Smooth muscle cell (in vitro differentiated cells): Measurements from ENCODE around the gene HHAT. TPM values are rescaled to one million over a fixed set of nuclear protein-coding genes. Genes with fewer than 3 reads are reported as not detected.

ENCODE experiments used
- DNase-seq: peaks from one replicate; lab custom pipeline; 2025; ENCODE audit not compliant: unreplicated experiment; lab: John Stamatoyannopoulos, UW
- H2AFZ ChIP-seq: fragments of 200-600 bp; sonication (generic); 2 replicates; pipeline ENCODE4 v1.6.0; 2016; ENCODE audit warnings: antibody characterized with exemption, low read depth, mild to moderate bottlenecking
- H3F3A ChIP-seq: fragments of 200-600 bp; sonication (generic); 2 replicates; pipeline ENCODE4 v1.6.0; 2017; ENCODE audit warnings: antibody characterized with exemption, low read depth
- H3K27ac ChIP-seq: fragments of 200-600 bp; sonication (generic); 2 replicates; pipeline ENCODE4 v1.5.1; 2016; ENCODE audit warnings: low read depth, mild to moderate bottlenecking
- H3K27me3 ChIP-seq: fragments of 200-600 bp; sonication (generic); 2 replicates; pipeline ENCODE4 v1.6.1; 2016; ENCODE audit warnings: low read depth, mild to moderate bottlenecking
- H3K36me3 ChIP-seq: fragments of 200-600 bp; sonication (generic); 2 replicates; pipeline ENCODE4 v1.5.1; 2016; ENCODE audit warnings: low read depth
- H3K4me1 ChIP-seq: fragments of 200-600 bp; sonication (generic); 2 replicates; pipeline ENCODE4 v1.5.1; 2016; ENCODE audit warnings: low read depth
- H3K4me2 ChIP-seq: fragments of 200-600 bp; sonication (generic); 2 replicates; pipeline ENCODE4 v1.6.0; 2016; ENCODE audit warnings: mild to moderate bottlenecking
- H3K4me3 ChIP-seq: fragments of 200-600 bp; sonication (generic); 2 replicates; pipeline ENCODE4 v1.5.1; 2016; ENCODE audit warnings: mild to moderate bottlenecking
- H3K79me2 ChIP-seq: fragments of 200-600 bp; sonication (generic); 2 replicates; pipeline ENCODE4 v1.6.0; 2016; ENCODE audit warnings: low read depth, mild to moderate bottlenecking
- H3K9ac ChIP-seq: fragments of 200-600 bp; sonication (generic); 2 replicates; pipeline ENCODE4 v1.6.0; 2016; ENCODE audit warnings: low read depth
- H3K9me3 ChIP-seq: fragments of 200-600 bp; sonication (generic); replicated peaks from 2 replicates; pipeline ENCODE4 v1.5.1; 2016; ENCODE audit warnings: low read depth
- H4K20me1 ChIP-seq: fragments of 200-600 bp; sonication (generic); 2 replicates; pipeline ENCODE4 v1.6.0; 2016; ENCODE audit warnings: low read depth
- CTCF ChIP-seq: fragments of 200-600 bp; sonication (generic); IDR thresholded peaks from 2 replicates; pipeline ENCODE4 v1.5.1; 2017; ENCODE audit warnings: borderline replicate concordance, mild to moderate bottlenecking, antibody characterized with exemption; ENCODE audit not compliant: insufficient read depth, poor library complexity, severe bottlenecking
- WGBS: methylation state at CpG from one replicate; pipeline ENCODE4 v1.1.7; 2016; ENCODE audit warnings: low lambda C conversion rate; 5-methylcytosine and 5-hydroxymethylcytosine counted together
- polyA plus RNA-seq: library from polyadenylated mRNA; unstranded; fragments of >200 nt; fragmentation: Nextera tagmentation; extraction: Ambion mirVana; gene quantifications from 2 replicates; pipeline ENCODE4 v1.2.1, GENCODE V29; 2016
- total RNA-seq: library from RNA; depleted of rRNA; stranded (reverse); fragments of >200 nt; gene quantifications from 2 replicates; pipeline ENCODE4 v1.2.3, GENCODE V29; 2014

The HHAT gene
- total and polyA plus RNA-seq, 2 experiments from 2014 or later = 4.6 to 9.8 TPM

- H2AFZ ChIP-seq = peak overlapping the region; percentile 97
- no peaks in the 10 kb centered on the region for H3F3A ChIP-seq
- H3K27me3 ChIP-seq = no peaks in the 10 kb centered on the region
- peaks cover 3% of the 10 kb centered on the region for H3K4me1 ChIP-seq
- H3K36me3 ChIP-seq = no peaks in the 10 kb centered on the region
- H3K4me3 ChIP-seq = peak overlapping the region; percentile 61
- H3K9ac ChIP-seq = peak overlapping the region; percentile 69
- no peak overlapping the region for H3K27ac ChIP-seq
- H3K9me3 ChIP-seq = no peaks in the 10 kb centered on the region
- whole genome bisulfite sequencing = 79% methylated on average over 18 of the region's 18 CpGs
- no peaks in the 10 kb centered on the region for H3K79me2 ChIP-seq
- no peak for TF ChIP-seq CTCF
- H4K20me1 ChIP-seq = no peaks in the 10 kb centered on the region
- DNase-seq = no peak
- H3K4me2 ChIP-seq = peak overlapping the region; percentile 93
Measured at GRCh38 chr1:210311726-210312493, 16.8 kb upstream of the HHAT start.

GRCh38 chr1:210313046-210313595, 15.6 kb upstream of the HHAT start:
- H3K4me3 ChIP-seq = no peak overlapping the region
- DNase-seq = no peak
- no peaks in the 10 kb centered on the region for H3K9me3 ChIP-seq
- no peaks in the 10 kb centered on the region for H4K20me1 ChIP-seq
- H2AFZ ChIP-seq = no peak overlapping the region
- 90% methylated on average over 6 of the region's 6 CpGs for WGBS
- no peaks in the 10 kb centered on the region for H3F3A ChIP-seq
- no peak overlapping the region for H3K9ac ChIP-seq
- H3K4me1 ChIP-seq = peaks cover 3% of the 10 kb centered on the region
- TF ChIP-seq CTCF = no peak
- H3K4me2 ChIP-seq = no peak overlapping the region
- H3K27ac ChIP-seq = no peak overlapping the region
- H3K27me3 ChIP-seq = no peaks in the 10 kb centered on the region
- no peaks in the 10 kb centered on the region for H3K36me3 ChIP-seq
- no peaks in the 10 kb centered on the region for H3K79me2 ChIP-seq

- Histone ChIP-seq H3K79me2 (no peaks in the 10 kb centered on the region), H3K4me3 (no peak overlapping the region), H2AFZ (no peak overlapping the region), H3K4me1 (peaks cover 3% of the 10 kb centered on the region), H4K20me1 (no peaks in the 10 kb centered on the region), H3K4me2 (no peak overlapping the region), H3K9ac (no peak overlapping the region), H3F3A (no peaks in the 10 kb centered on the region), H3K36me3 (no peaks in the 10 kb centered on the region), H3K27ac (no peak overlapping the region), H3K9me3 (no peaks in the 10 kb centered on the region), H3K27me3 (no peaks in the 10 kb centered on the region)
- TF ChIP-seq CTCF = no peak
- WGBS = 94% methylated on average over 1 of the region's 1 CpG
- no peak for DNase-seq
Measured at GRCh38 chr1:210313921-210314320, 14.8 kb upstream of the HHAT start.
